Measurements from ENCODE around the gene APC. TPM values are rescaled to one million over a fixed set of nuclear protein-coding genes. Genes with fewer than 3 reads are reported as not detected.

APC gene
- total and polyA plus RNA-seq, 4 donors, result 4.1 to 103 (median 23.1) TPM

- DNase-seq, result no peak
- TF ChIP-seq CTCF (IDR thresholded peaks at IDR 0.05; ENCODE audit: control extremely low read depth, extremely low read depth), result no peak
- H3K27me3 ChIP-seq (ENCODE audit: control insufficient read depth in 3 of 3, insufficient read depth in 3 of 3, low read length in 2 of 3), result no peaks in the 10 kb centered on the region
- peaks cover under 1 to 20% (median 13%) of the 10 kb centered on the region in 4 donors for H3K36me3 ChIP-seq (ENCODE audit: control insufficient read depth in 4 of 4, insufficient read depth in 4 of 4, low read length in 4 of 4)
- H3K4me1 ChIP-seq (ENCODE audit: control insufficient read depth in 5 of 5, insufficient read depth in 5 of 5, low read length in 5 of 5), result peaks cover 0 to 11% (median 0%) of the 10 kb centered on the region in 5 donors
- 95 to 97% methylated on average over 13 of the region's 13 CpGs for whole genome bisulfite sequencing, 2 donors
- H3K9ac ChIP-seq (ENCODE audit: insufficient read depth in 1 of 2, low read length in 2 of 2), result no peak overlapping the region
- no peaks in the 10 kb centered on the region for H3K9me3 ChIP-seq (ENCODE audit: control insufficient read depth in 4 of 4, insufficient read depth in 3 of 4, low read length in 3 of 4)
- H3K4me3 ChIP-seq, result no peak overlapping the region
- no peak overlapping the region for H3K27ac ChIP-seq (ENCODE audit: low read depth in 1 of 2, low read length in 1 of 2)
- no peak for ATAC-seq (ENCODE audit: insufficient read depth, low FRiP score)
Measured at GRCh38 chr5:112892776-112893175, 155.1 kb downstream of the APC start.

- no peak for DNase-seq
- peaks cover 0 to 11% (median 0%) of the 10 kb centered on the region in 5 donors for H3K4me1 ChIP-seq (ENCODE audit: control insufficient read depth in 5 of 5, insufficient read depth in 5 of 5, low read length in 5 of 5)
- no peak for ATAC-seq (ENCODE audit: insufficient read depth, low FRiP score)
- no peaks in the 10 kb centered on the region for H3K9me3 ChIP-seq (ENCODE audit: control insufficient read depth in 4 of 4, insufficient read depth in 3 of 4, low read length in 3 of 4)
- H3K4me3 ChIP-seq, result no peak overlapping the region
- peaks cover 8 to 31% (median 18%) of the 10 kb centered on the region in 4 donors for H3K36me3 ChIP-seq (ENCODE audit: control insufficient read depth in 4 of 4, insufficient read depth in 4 of 4, low read length in 4 of 4)
- WGBS, 2 donors, result 95 to 97% methylated on average over 3 of the region's 3 CpGs
- no peak overlapping the region for H3K9ac ChIP-seq (ENCODE audit: insufficient read depth in 1 of 2, low read length in 2 of 2)
- H3K27ac ChIP-seq (ENCODE audit: low read depth in 1 of 2, low read length in 1 of 2), result peak overlapping the region in 1 of 2 donors; percentile 65
- no peaks in the 10 kb centered on the region for H3K27me3 ChIP-seq (ENCODE audit: control insufficient read depth in 3 of 3, insufficient read depth in 3 of 3, low read length in 2 of 3)
- no peak for TF ChIP-seq CTCF (IDR thresholded peaks at IDR 0.05; ENCODE audit: control extremely low read depth, extremely low read depth)
Measured at GRCh38 chr5:112895682-112896081, 158.0 kb downstream of the APC start.

Small RNA genes within 50 kb of the gene (small RNA-seq; reads per million reads assigned to genes)
- gene RNU6-482P (ENCODE audit: low replicate concordance), result not detected

Other genes with a start within 250 kb of the APC start
- gene SRP19, start 123.4 kb downstream of the APC start, total RNA-seq, result 10 to 100 TPM; 30.3 to 45.9 TPM
- 10 to 100 TPM; 68.1 to 81.0 TPM for gene SRP19, start 123.4 kb downstream of the APC start, polyA plus RNA-seq
- gene REEP5, start 184.3 kb downstream of the APC start, total RNA-seq, result 100 to 1,000 TPM in 1 of 2 donors, 10 to 100 TPM in 1; 63.4 to 112 TPM
- gene REEP5, start 184.3 kb downstream of the APC start, polyA plus RNA-seq, result 10 to 100 TPM; 58.9 to 74.7 TPM
- 10 to 100 TPM; 46.2 to 91.5 TPM for gene DCP2, start 238.9 kb downstream of the APC start, total RNA-seq
- gene DCP2, start 238.9 kb downstream of the APC start, polyA plus RNA-seq, result 10 to 100 TPM in 1 of 2 donors, 1 to 10 TPM in 1; 9.5 to 12.9 TPM

Measured in lung (tissue), 13 donors.